Adrenal gland (tissue), 12 donors: ENCODE data around the gene CEP41. TPM values are rescaled to one million over a fixed set of nuclear protein-coding genes. Genes with fewer than 3 reads are reported as not detected.

Source experiments
- DNase-seq, 7 donors: peaks; one replicate each; pipeline ENCODE4 v3.0.0-alpha.2; 2019 to 2020
- H3K27ac ChIP-seq, 5 donors: fragments of 200-600 bp; sonication (generic) in 4 of 5; 1 replicate in 3 of 5; 2 replicates in 2 of 5; pipeline versions ENCODE4 v1.5.1 to v1.8.0; 2016 to 2020; ENCODE audit warnings: mild to moderate bottlenecking in 1 of 5
- H3K27me3 ChIP-seq: fragments of 200-600 bp; 2 replicates; pipeline ENCODE4 v1.8.0; 2021
- H3K36me3 ChIP-seq, 2 donors: fragments of 200-600 bp; replicated peaks in 1 of 2; 1 replicate in 1 of 2; 2 replicates in 1 of 2; pipeline versions ENCODE4 v1.5.1 to v1.8.0; 2018 to 2022
- H3K4me1 ChIP-seq, 2 donors: fragments of 200-600 bp; replicated peaks in 1 of 2; 1 replicate in 1 of 2; 2 replicates in 1 of 2; pipeline versions ENCODE4 v1.5.1 to v1.8.0; 2018 to 2021
- H3K4me3 ChIP-seq, 4 donors: fragments of 200-600 bp; sonication (generic) in 3 of 4; one replicate each; pipeline ENCODE4 v1.5.1; 2016 to 2018
- H3K9me3 ChIP-seq, 3 donors: fragments of 200-600 bp; sonication (generic) in 1 of 3; replicated peaks in 1 of 3; 1 replicate in 2 of 3; 2 replicates in 1 of 3; pipeline versions ENCODE4 v1.5.1 to v1.8.0; 2016 to 2021
- CTCF ChIP-seq, 6 experiments: fragments of 450-650 bp in 4 of 6; fragments of 200-600 bp in 2 of 6; sonication (generic) in 1 of 6; IDR thresholded peaks; 1 replicate in 5 of 6; 2 replicates in 1 of 6; pipeline versions ENCODE4 v1.5.1 to v1.8.0; 2016 to 2021; ENCODE audit warnings: antibody characterized with exemption in 6 of 6, mild to moderate bottlenecking in 2 of 6, moderate library complexity in 1 of 6
- POLR2A ChIP-seq, 2 donors: fragments of 450-650 bp; IDR thresholded peaks; one replicate each; pipeline ENCODE4 v1.6.1; 2017; ENCODE audit warnings: antibody characterized with exemption in 2 of 2, mild to moderate bottlenecking in 2 of 2, moderate library complexity in 1 of 2
- WGBS, 4 donors: extraction: QIAGEN DNeasy Blood & Tissue Kit in 2 of 4; methylation state at CpG; one replicate each; pipeline versions ENCODE4 v1.1.5 to v1.1.7; 2013 to 2017; 5-methylcytosine and 5-hydroxymethylcytosine counted together
- intact Hi-C, 2 donors: fragments of 100-400 bp; cut with DNase I; formaldehyde crosslinking; loops; one replicate each; pipeline versions ENCODE4 v1.14.1 to v1.15.0; 2022 to 2023
- polyA plus RNA-seq, 3 donors: library from polyadenylated mRNA; stranded (reverse); fragments of 200-250 nt in 2 of 3; fragments of 350-450 nt in 1 of 3; fragmentation: Illumina TruSeq in 1 of 3; extraction: RNeasy Lipid Tissue Mini Kit (QIAGEN cat#74804) in 1 of 3; gene quantifications; one replicate each; pipeline ENCODE4 v1.2.3, GENCODE V29; 2013 to 2014
- total RNA-seq, 9 donors: library from RNA; depleted of rRNA in 4 of 9; stranded (reverse); fragments of >200 nt in 4 of 9; fragments of 120-200 nt in 1 of 9; fragmentation: NEBNext Ultra II Directional in 1 of 9; extraction: Animal tissue kit (Norgen Biotek cat#: 25700) in 1 of 9; gene quantifications; one replicate each; pipeline versions ENCODE4 v1.1.0 to v1.2.4, GENCODE V29; 2013 to 2023
- donor health status: healthy with polysubstance abuse.
- donor health status: Bipolar disorder and iron deficiency.
- donor health status: DM: yes; HTN: yes; CAD: no.
- donor health status: DM: no; HTN: no; CAD: no.
- donor health status: DM: no; HTN: no; CAD: no.
- donor health status: DM: yes; HTN: yes; CAD: no.

CEP41 gene
- total and polyA plus RNA-seq, 12 donors, result 3.9 to 22.9 (median 15.4) TPM

- no peaks in the 10 kb centered on the region for H3K27me3 ChIP-seq
- TF ChIP-seq CTCF (IDR thresholded peaks at IDR 0.05), result no peak
- no peak for TF ChIP-seq POLR2A (IDR thresholded peaks at IDR 0.05)
- H3K4me1 ChIP-seq, result no peaks in the 10 kb centered on the region
- no peaks in the 10 kb centered on the region for H3K36me3 ChIP-seq
- intact Hi-C loops, result no loop called here
- DNase-seq, result no peak
- no peaks in the 10 kb centered on the region for H3K9me3 ChIP-seq
- no peak overlapping the region for H3K4me3 ChIP-seq
- no peak overlapping the region for H3K27ac ChIP-seq
- 83 to 98% (median 91%) methylated on average over 2 of the region's 2 CpGs for WGBS, 4 donors
These were observed 31.2 kb upstream of the CEP41 start for GRCh38 chr7:130471974-130472373.

- 88 to 99% (median 94%) methylated on average over 1 of the region's 1 CpG for WGBS, 4 donors
- Histone ChIP-seq H3K4me3 (no peak overlapping the region), H3K27me3 (no peaks in the 10 kb centered on the region), H3K4me1 (no peaks in the 10 kb centered on the region), H3K27ac (no peak overlapping the region), H3K36me3 (no peaks in the 10 kb centered on the region), H3K9me3 (no peaks in the 10 kb centered on the region)
- intact Hi-C loops, result no loop called here
- no peak for DNase-seq
- TF ChIP-seq CTCF (IDR thresholded peaks at IDR 0.05) (no peak), POLR2A (IDR thresholded peaks at IDR 0.05) (no peak)
These were observed 27.8 kb upstream of the CEP41 start for GRCh38 chr7:130468612-130469011.

GRCh38 chr7:130463553-130464434, 23.0 kb upstream of the CEP41 start:
- Histone ChIP-seq H3K9me3 (peaks cover 0 to 12% (median 0%) of the 10 kb centered on the region in 3 donors), H3K4me3 (no peak overlapping the region), H3K27ac (no peak overlapping the region), H3K4me1 (no peaks in the 10 kb centered on the region), H3K27me3 (no peaks in the 10 kb centered on the region), H3K36me3 (no peaks in the 10 kb centered on the region)
- intact Hi-C loops, result no loop called here
- TF ChIP-seq POLR2A (IDR thresholded peaks at IDR 0.05) (no peak), CTCF (IDR thresholded peaks at IDR 0.05) (no peak)
- DNase-seq, result no peak
- 70 to 83% (median 75%) methylated on average over 4 of the region's 4 CpGs for WGBS, 4 donors

GRCh38 chr7:130461272-130461671, 20.5 kb upstream of the CEP41 start:
- H3K27ac ChIP-seq, result no peak overlapping the region
- H3K4me3 ChIP-seq, result no peak overlapping the region
- H3K27me3 ChIP-seq, result no peaks in the 10 kb centered on the region
- intact Hi-C loops, result no loop called here
- no peaks in the 10 kb centered on the region for H3K4me1 ChIP-seq
- no peaks in the 10 kb centered on the region for H3K36me3 ChIP-seq
- H3K9me3 ChIP-seq, result peaks cover 0 to 14% (median 0%) of the 10 kb centered on the region in 3 donors
- 38 to 73% (median 50%) methylated on average over 2 of the region's 2 CpGs for WGBS, 4 donors
- DNase-seq, result no peak
- no peak for TF ChIP-seq POLR2A (IDR thresholded peaks at IDR 0.05)
- no peak for TF ChIP-seq CTCF (IDR thresholded peaks at IDR 0.05)
